ENCODE measurements around the gene IL23A. TPM values are rescaled to one million over a fixed set of nuclear protein-coding genes. Genes with fewer than 3 reads are reported as not detected.
"Not testable (repeated sequence)": the region's sequence is repeated elsewhere in the genome, so short reads cannot be mapped to it uniquely, and the experiment has no call there.

Gene IL23A
- total RNA-seq, 1 donor from 2014 or later: 0.67 TPM

GRCh38 chr12:56315622-56316473 lies 22.8 kb upstream of the IL23A start, which contains the start of gene CNPY2:
TSS of gene CNPY2 (minus strand) at chr12:56315988. CDS start at chr12:56315217, 771 bp downstream.
- peaks cover 2% of the 10 kb centered on the region for H3K36me3 Mint-ChIP-seq (ENCODE audit: insufficient read depth)
- H3K27me3 Mint-ChIP-seq: no peaks in the 10 kb centered on the region
- H3K27ac Mint-ChIP-seq: peak within 1 kb of the TSS; percentile 100
- peaks cover 9% of the 10 kb centered on the region for H3K4me1 Mint-ChIP-seq (ENCODE audit: low read depth)
- peak; percentile 96 for DNase-seq (ENCODE audit: low spot score, unreplicated experiment)
- H3K4me3 Mint-ChIP-seq (ENCODE audit: low read depth): peak within 1 kb of the TSS; percentile 99
- TF ChIP-seq, protein P1, sequence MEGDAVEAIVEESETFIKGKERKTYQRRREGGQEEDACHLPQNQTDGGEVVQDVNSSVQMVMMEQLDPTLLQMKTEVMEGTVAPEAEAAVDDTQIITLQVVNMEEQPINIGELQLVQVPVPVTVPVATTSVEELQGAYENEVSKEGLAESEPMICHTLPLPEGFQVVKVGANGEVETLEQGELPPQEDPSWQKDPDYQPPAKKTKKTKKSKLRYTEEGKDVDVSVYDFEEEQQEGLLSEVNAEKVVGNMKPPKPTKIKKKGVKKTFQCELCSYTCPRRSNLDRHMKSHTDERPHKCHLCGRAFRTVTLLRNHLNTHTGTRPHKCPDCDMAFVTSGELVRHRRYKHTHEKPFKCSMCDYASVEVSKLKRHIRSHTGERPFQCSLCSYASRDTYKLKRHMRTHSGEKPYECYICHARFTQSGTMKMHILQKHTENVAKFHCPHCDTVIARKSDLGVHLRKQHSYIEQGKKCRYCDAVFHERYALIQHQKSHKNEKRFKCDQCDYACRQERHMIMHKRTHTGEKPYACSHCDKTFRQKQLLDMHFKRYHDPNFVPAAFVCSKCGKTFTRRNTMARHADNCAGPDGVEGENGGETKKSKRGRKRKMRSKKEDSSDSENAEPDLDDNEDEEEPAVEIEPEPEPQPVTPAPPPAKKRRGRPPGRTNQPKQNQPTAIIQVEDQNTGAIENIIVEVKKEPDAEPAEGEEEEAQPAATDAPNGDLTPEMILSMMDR (IDR thresholded peaks at IDR 0.05; ENCODE audit: unreplicated experiment): peak; percentile 10
- no peaks in the 10 kb centered on the region for H3K9me3 Mint-ChIP-seq (ENCODE audit: low read depth)

GRCh38 chr12:56317675-56318074 lies 21.0 kb upstream of the IL23A start:
- TF ChIP-seq, protein P1 (IDR thresholded peaks at IDR 0.05; ENCODE audit: unreplicated experiment): no peak
- Mint-ChIP-seq H3K4me1 (ENCODE audit: low read depth) (peaks cover 9% of the 10 kb centered on the region), H3K27ac (no peak overlapping the region), H3K36me3 (ENCODE audit: insufficient read depth) (peaks cover 2% of the 10 kb centered on the region), H3K9me3 (ENCODE audit: low read depth) (no peaks in the 10 kb centered on the region), H3K27me3 (no peaks in the 10 kb centered on the region), H3K4me3 (ENCODE audit: low read depth) (no peak overlapping the region)
- DNase-seq (ENCODE audit: low spot score, unreplicated experiment): no peak

GRCh38 chr12:56321027-56321426 lies 17.7 kb upstream of the IL23A start:
- Mint-ChIP-seq H3K27me3 (no peaks in the 10 kb centered on the region), H3K36me3 (ENCODE audit: insufficient read depth) (peaks cover 17% of the 10 kb centered on the region), H3K27ac (no peak overlapping the region), H3K4me1 (ENCODE audit: low read depth) (peaks cover 2% of the 10 kb centered on the region), H3K9me3 (ENCODE audit: low read depth) (no peaks in the 10 kb centered on the region), H3K4me3 (ENCODE audit: low read depth) (no peak overlapping the region)
- DNase-seq (ENCODE audit: low spot score, unreplicated experiment): no peak
- TF ChIP-seq, protein P1 (IDR thresholded peaks at IDR 0.05; ENCODE audit: unreplicated experiment): no peak

- not testable (repeated sequence) for H3K4me1 Mint-ChIP-seq (ENCODE audit: low read depth); H3K4me3 Mint-ChIP-seq (ENCODE audit: low read depth); H3K9me3 Mint-ChIP-seq (ENCODE audit: low read depth); DNase-seq (ENCODE audit: low spot score, unreplicated experiment); H3K27ac Mint-ChIP-seq; H3K27me3 Mint-ChIP-seq
- peaks cover 17% of the 10 kb centered on the region for H3K36me3 Mint-ChIP-seq (ENCODE audit: insufficient read depth)
These were observed 17.1 kb upstream of the IL23A start for GRCh38 chr12:56321610-56322009.

- H3K36me3 Mint-ChIP-seq (ENCODE audit: insufficient read depth): peaks cover 19% of the 10 kb centered on the region
- TF ChIP-seq, protein P1 (IDR thresholded peaks at IDR 0.05; ENCODE audit: unreplicated experiment): no peak
- H3K9me3 Mint-ChIP-seq (ENCODE audit: low read depth): no peaks in the 10 kb centered on the region
- no peaks in the 10 kb centered on the region for H3K27me3 Mint-ChIP-seq
- H3K4me3 Mint-ChIP-seq (ENCODE audit: low read depth): no peak overlapping the region
- peaks cover 2% of the 10 kb centered on the region for H3K4me1 Mint-ChIP-seq (ENCODE audit: low read depth)
- H3K27ac Mint-ChIP-seq: no peak overlapping the region
- DNase-seq (ENCODE audit: low spot score, unreplicated experiment): no peak
These were observed 14.5 kb upstream of the IL23A start for GRCh38 chr12:56324206-56324605.

DNA sequence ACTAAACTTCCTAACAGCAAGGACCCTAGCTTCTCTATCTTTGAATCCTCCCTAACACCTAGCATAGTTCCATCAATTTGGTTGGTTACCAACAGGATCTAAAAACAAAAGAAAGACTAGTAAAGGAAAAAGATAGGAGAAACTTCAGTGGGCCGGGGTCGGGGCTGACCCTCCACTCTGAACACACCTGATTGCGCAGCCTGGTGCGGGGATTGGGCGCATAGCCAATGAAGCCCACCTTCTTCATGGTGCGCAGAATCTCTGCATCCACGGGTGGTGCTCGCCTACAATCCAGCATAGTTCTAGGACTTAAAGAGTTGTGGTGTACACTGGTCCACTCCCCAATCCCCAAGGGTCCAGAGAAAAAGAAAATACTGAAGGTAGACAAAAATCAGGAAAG lies 12.6 kb upstream of the IL23A start:
- Mint-ChIP-seq H3K27me3 (no peaks in the 10 kb centered on the region), H3K4me1 (ENCODE audit: low read depth) (peaks cover 2% of the 10 kb centered on the region), H3K4me3 (ENCODE audit: low read depth) (no peak overlapping the region), H3K36me3 (ENCODE audit: insufficient read depth) (peaks cover 19% of the 10 kb centered on the region), H3K27ac (no peak overlapping the region), H3K9me3 (ENCODE audit: low read depth) (no peaks in the 10 kb centered on the region)
- TF ChIP-seq, protein P1 (IDR thresholded peaks at IDR 0.05; ENCODE audit: unreplicated experiment): no peak
- no peak for DNase-seq (ENCODE audit: low spot score, unreplicated experiment)

Measured in progenitor cell of endocrine pancreas (in vitro differentiated cells).